HFFc6 (cell line): ENCODE measurements around the gene SAMMSON. TPM values are rescaled to one million over a fixed set of nuclear protein-coding genes. Genes with fewer than 3 reads are reported as not detected.

Experiments
- DNase-seq: peaks from one replicate; pipeline ENCODE4 v3.0.0-alpha.2; 2018
- H3K27ac Mint-ChIP-seq: 2 replicates; pipeline ENCODE4 v1.8.0; 2020; ENCODE audit warnings: mild to moderate bottlenecking, mixed read lengths
- H3K27me3 Mint-ChIP-seq: 2 replicates; pipeline ENCODE4 v1.8.0; 2021; ENCODE audit warnings: mild to moderate bottlenecking, moderate library complexity, mixed read lengths; ENCODE audit not compliant: insufficient read depth
- H3K36me3 Mint-ChIP-seq: 2 replicates; pipeline ENCODE4 v1.8.0; 2021; ENCODE audit warnings: low read depth, mixed read lengths
- H3K4me1 Mint-ChIP-seq: 2 replicates; pipeline ENCODE4 v1.8.0; 2020; ENCODE audit warnings: low read depth, mixed read lengths
- H3K4me3 Mint-ChIP-seq: 2 replicates; pipeline ENCODE4 v1.8.0; 2020; ENCODE audit warnings: mild to moderate bottlenecking, moderate library complexity, mixed read lengths
- H3K9me3 Mint-ChIP-seq: 2 replicates; pipeline ENCODE4 v1.8.0; 2020; ENCODE audit warnings: mild to moderate bottlenecking, mixed read lengths
- total RNA-seq, 6 experiments: library from RNA; stranded (reverse); fragmentation: NEBNext Ultra II Directional; extraction: Animal tissue kit (Norgen Biotek cat#: 25700); gene quantifications; 2 replicates in 1 of 6; 3 replicates in 5 of 6; pipeline ENCODE4 v1.2.3, GENCODE V29; 2021
- TF ChIP-seq, protein P1 (sequence below): fragments of 200-600 bp; sonication (generic); IDR thresholded peaks from 2 replicates; pipeline ENCODE4 v1.5.0; 2021; ENCODE audit warnings: antibody characterized with exemption, mild to moderate bottlenecking

Gene SAMMSON
- total RNA-seq, 6 experiments from 2014 or later: not detected

DNA sequence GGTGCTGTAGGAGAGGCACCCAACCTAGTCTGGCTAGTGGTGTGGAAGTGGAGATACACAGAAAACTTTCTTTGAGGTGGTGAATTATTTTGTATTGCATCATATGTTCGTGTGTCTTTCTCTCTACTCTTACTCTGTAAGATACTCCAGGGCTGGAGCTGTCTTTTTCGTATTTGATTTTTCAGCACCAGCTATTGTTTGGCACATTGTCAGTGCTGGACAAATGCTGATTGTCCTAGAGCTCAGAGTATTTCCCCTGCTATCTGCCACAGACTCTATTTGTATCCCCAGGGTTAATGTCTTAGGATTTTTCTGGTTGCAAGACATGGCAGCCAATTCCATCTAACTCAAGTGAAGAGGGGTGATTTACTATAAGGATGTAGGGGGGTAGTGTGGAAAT lies 110.5 kb downstream of the SAMMSON start:
- no peak overlapping the region for H3K27ac Mint-ChIP-seq
- H3K9me3 Mint-ChIP-seq: no peaks in the 10 kb centered on the region
- TF ChIP-seq, protein P1, sequence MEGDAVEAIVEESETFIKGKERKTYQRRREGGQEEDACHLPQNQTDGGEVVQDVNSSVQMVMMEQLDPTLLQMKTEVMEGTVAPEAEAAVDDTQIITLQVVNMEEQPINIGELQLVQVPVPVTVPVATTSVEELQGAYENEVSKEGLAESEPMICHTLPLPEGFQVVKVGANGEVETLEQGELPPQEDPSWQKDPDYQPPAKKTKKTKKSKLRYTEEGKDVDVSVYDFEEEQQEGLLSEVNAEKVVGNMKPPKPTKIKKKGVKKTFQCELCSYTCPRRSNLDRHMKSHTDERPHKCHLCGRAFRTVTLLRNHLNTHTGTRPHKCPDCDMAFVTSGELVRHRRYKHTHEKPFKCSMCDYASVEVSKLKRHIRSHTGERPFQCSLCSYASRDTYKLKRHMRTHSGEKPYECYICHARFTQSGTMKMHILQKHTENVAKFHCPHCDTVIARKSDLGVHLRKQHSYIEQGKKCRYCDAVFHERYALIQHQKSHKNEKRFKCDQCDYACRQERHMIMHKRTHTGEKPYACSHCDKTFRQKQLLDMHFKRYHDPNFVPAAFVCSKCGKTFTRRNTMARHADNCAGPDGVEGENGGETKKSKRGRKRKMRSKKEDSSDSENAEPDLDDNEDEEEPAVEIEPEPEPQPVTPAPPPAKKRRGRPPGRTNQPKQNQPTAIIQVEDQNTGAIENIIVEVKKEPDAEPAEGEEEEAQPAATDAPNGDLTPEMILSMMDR: no peak
- no peaks in the 10 kb centered on the region for H3K36me3 Mint-ChIP-seq
- no peaks in the 10 kb centered on the region for H3K4me1 Mint-ChIP-seq
- H3K27me3 Mint-ChIP-seq: no peaks in the 10 kb centered on the region
- DNase-seq: no peak
- no peak overlapping the region for H3K4me3 Mint-ChIP-seq

DNA sequence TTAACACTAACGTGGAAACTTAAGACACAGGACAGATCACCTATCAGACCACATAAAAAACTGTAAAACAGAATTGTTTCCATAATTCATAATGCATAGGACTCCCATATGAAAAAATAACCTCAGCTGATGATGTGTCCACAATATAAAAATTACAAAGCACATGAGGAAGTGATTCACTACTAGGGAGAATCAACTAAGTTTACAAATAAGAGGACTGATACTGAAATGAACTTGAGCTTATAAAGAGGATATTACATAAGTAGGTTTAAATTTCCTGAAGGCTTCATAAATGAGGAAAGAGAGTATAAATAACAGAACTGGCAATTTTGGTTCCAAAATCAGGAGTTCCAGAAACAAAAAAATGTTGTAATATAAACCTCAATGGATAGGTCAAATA lies 111.9 kb downstream of the SAMMSON start:
- no peaks in the 10 kb centered on the region for H3K27me3 Mint-ChIP-seq
- no peaks in the 10 kb centered on the region for H3K36me3 Mint-ChIP-seq

GRCh38 chr3:70112751-70113150 lies 113.2 kb downstream of the SAMMSON start:
- no peaks in the 10 kb centered on the region for H3K36me3 Mint-ChIP-seq
- H3K27ac Mint-ChIP-seq: no peak overlapping the region
- TF ChIP-seq, protein P1: no peak
- no peaks in the 10 kb centered on the region for H3K4me1 Mint-ChIP-seq
- H3K27me3 Mint-ChIP-seq: no peaks in the 10 kb centered on the region
- H3K9me3 Mint-ChIP-seq: no peaks in the 10 kb centered on the region
- H3K4me3 Mint-ChIP-seq: no peak overlapping the region
- DNase-seq: no peak

More for the DNA sequence above, 111.9 kb downstream of the SAMMSON start:
- Mint-ChIP-seq H3K4me1 (no peaks in the 10 kb centered on the region), H3K4me3 (no peak overlapping the region), H3K9me3 (no peaks in the 10 kb centered on the region), H3K27ac (no peak overlapping the region)
- TF ChIP-seq, protein P1: no peak
- no peak for DNase-seq

GRCh38 chr3:70114431-70114830 lies 114.9 kb downstream of the SAMMSON start:
- H3K4me3 Mint-ChIP-seq: no peak overlapping the region
- no peaks in the 10 kb centered on the region for H3K27me3 Mint-ChIP-seq
- no peak overlapping the region for H3K27ac Mint-ChIP-seq
- no peak for DNase-seq
- H3K4me1 Mint-ChIP-seq: no peaks in the 10 kb centered on the region
- H3K9me3 Mint-ChIP-seq: no peaks in the 10 kb centered on the region
- no peaks in the 10 kb centered on the region for H3K36me3 Mint-ChIP-seq
- TF ChIP-seq, protein P1: no peak

- Mint-ChIP-seq H3K27ac (no peak overlapping the region), H3K27me3 (peaks cover 3% of the 10 kb centered on the region; the same call in 1 of the 2 replicates), H3K36me3 (no peaks in the 10 kb centered on the region), H3K4me1 (no peaks in the 10 kb centered on the region), H3K9me3 (no peaks in the 10 kb centered on the region), H3K4me3 (no peak overlapping the region)
- no peak for DNase-seq
- TF ChIP-seq, protein P1: no peak
Measured at GRCh38 chr3:70119879-70120278, 120.3 kb downstream of the SAMMSON start.
